Progenitor cell of endocrine pancreas (in vitro differentiated cells): ENCODE measurements around the gene TLR9. TPM values are rescaled to one million over a fixed set of nuclear protein-coding genes. Genes with fewer than 3 reads are reported as not detected.

ENCODE experiments used
- DNase-seq: peaks from one replicate; pipeline ENCODE4 v3.0.0; 2021; ENCODE audit warnings: low spot score; ENCODE audit not compliant: unreplicated experiment
- H3K27ac Mint-ChIP-seq: 2 replicates; pipeline ENCODE4 v1.8.0; 2021; ENCODE audit warnings: mild to moderate bottlenecking, moderate library complexity, mixed read lengths
- H3K27me3 Mint-ChIP-seq: 2 replicates; pipeline ENCODE4 v1.8.0; 2021; ENCODE audit warnings: mixed read lengths
- H3K36me3 Mint-ChIP-seq: 2 replicates; pipeline ENCODE4 v1.8.0; 2022; ENCODE audit warnings: mixed read lengths; ENCODE audit not compliant: insufficient read depth
- H3K4me1 Mint-ChIP-seq: 2 replicates; pipeline ENCODE4 v1.8.0; 2021; ENCODE audit warnings: low read depth, mixed read lengths
- H3K4me3 Mint-ChIP-seq: 2 replicates; pipeline ENCODE4 v1.8.0; 2021; ENCODE audit warnings: low read depth, mild to moderate bottlenecking, moderate library complexity, mixed read lengths
- H3K9me3 Mint-ChIP-seq: 2 replicates; pipeline ENCODE4 v1.8.0; 2021; ENCODE audit warnings: low read depth, mixed read lengths
- CTCF ChIP-seq: fragments of 200-600 bp; sonication (generic); IDR thresholded peaks from one replicate; pipeline ENCODE4 v1.5.0; 2021; ENCODE audit warnings: antibody characterized with exemption, mild to moderate bottlenecking; ENCODE audit not compliant: unreplicated experiment
- total RNA-seq: library from RNA; stranded (reverse); gene quantifications from 2 replicates; pipeline ENCODE4 v1.2.1, GENCODE V29; 2021

Gene TLR9
- total RNA-seq, 1 donor from 2014 or later = not detected

- DNase-seq = no peak
- no peak overlapping the region for H3K4me3 Mint-ChIP-seq
- H3K27me3 Mint-ChIP-seq = no peaks in the 10 kb centered on the region
- H3K4me1 Mint-ChIP-seq = peaks cover 3% of the 10 kb centered on the region
- peak overlapping the region; percentile 52 for H3K27ac Mint-ChIP-seq
- peaks cover 2% of the 10 kb centered on the region for H3K36me3 Mint-ChIP-seq
- no peak for TF ChIP-seq CTCF
- no peaks in the 10 kb centered on the region for H3K9me3 Mint-ChIP-seq
Observed at GRCh38 chr3:52233108-52233591, 7.7 kb upstream of the TLR9 start.

DNA sequence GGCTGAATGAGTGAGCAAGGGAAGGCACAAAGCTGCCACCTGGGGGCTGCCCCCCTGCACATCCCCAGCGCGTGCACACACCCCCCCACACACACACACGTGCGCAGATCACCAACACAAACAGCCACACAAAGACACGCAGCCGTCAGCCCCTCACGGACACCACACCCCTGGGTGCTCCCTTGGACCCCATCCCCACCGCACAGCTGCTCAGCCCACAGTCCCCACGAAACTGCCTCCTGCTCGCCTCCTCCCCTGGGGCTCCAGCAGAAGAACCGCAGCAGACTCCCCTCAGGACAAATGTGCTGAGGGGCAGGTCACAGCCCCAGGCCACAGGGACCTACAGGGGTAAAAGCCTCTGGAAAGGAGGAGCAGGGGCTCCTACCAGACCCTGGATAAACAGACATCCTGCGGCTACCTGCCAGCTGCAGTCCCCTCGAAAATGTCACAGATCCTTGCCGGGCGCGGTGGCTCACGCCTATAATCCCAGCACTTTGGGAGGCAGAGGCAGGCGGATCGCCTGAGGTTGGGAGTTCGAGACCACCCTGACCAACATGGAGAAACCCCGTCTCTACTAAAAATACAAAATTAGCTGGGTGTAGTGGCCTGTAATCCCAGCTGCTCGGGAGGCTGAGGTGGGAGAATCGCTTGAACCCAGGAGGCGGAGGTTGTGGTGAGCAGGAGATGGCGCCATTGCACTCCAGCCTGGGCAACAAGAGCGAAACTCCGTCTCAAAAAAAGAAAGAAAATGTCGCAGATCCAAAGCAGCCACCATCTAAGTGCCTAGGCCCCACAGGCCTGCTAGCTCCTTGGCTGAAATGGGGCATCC, 7.0 kb upstream of the TLR9 start:
- no peaks in the 10 kb centered on the region for H3K9me3 Mint-ChIP-seq
- peaks cover 2% of the 10 kb centered on the region for H3K36me3 Mint-ChIP-seq
- H3K27me3 Mint-ChIP-seq = no peaks in the 10 kb centered on the region
- no peak overlapping the region for H3K27ac Mint-ChIP-seq
- peak; percentile 21 for TF ChIP-seq CTCF
- H3K4me1 Mint-ChIP-seq = peaks cover 3% of the 10 kb centered on the region
- DNase-seq = no peak
- no peak overlapping the region for H3K4me3 Mint-ChIP-seq

- no peaks in the 10 kb centered on the region for H3K4me1 Mint-ChIP-seq
- H3K4me3 Mint-ChIP-seq = no peak overlapping the region
- H3K9me3 Mint-ChIP-seq = no peaks in the 10 kb centered on the region
- peaks cover 2% of the 10 kb centered on the region for H3K36me3 Mint-ChIP-seq
- DNase-seq = peak; percentile 64
- no peaks in the 10 kb centered on the region for H3K27me3 Mint-ChIP-seq
- no peak overlapping the region for H3K27ac Mint-ChIP-seq
- TF ChIP-seq CTCF = peak; percentile 80
Observed at GRCh38 chr3:52231502-52232278, 6.2 kb upstream of the TLR9 start.

- TF ChIP-seq CTCF = no peak
- no peak overlapping the region for H3K4me3 Mint-ChIP-seq
- no peak for DNase-seq
Observed at GRCh38 chr3:52230889-52231499, 5.5 kb upstream of the TLR9 start.

DNA sequence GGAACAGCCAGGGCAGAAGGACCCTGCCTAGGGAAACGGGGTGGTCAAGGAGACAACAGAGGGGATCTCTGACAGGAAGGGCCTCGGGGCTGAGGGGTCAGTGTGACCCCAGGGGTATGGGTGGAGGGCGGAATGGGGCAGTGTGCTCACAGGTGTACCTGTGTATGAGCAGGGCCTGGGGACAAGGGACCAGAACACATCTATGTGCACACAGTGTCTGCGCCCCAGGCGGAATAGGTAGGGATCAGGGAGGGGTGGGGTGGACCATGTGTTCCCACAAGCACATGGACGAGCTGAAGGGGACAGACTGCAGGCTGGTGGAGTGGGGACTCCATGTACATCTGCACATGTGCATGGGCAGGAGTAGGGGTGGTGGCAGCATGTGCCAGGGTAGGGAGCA, 5.0 kb upstream of the TLR9 start:
- Mint-ChIP-seq H3K4me3 (no peak overlapping the region), H3K27ac (no peak overlapping the region), H3K9me3 (no peaks in the 10 kb centered on the region), H3K36me3 (peaks cover 2% of the 10 kb centered on the region), H3K4me1 (no peaks in the 10 kb centered on the region), H3K27me3 (no peaks in the 10 kb centered on the region)
- TF ChIP-seq CTCF = no peak
- DNase-seq = no peak

More at GRCh38 chr3:52230889-52231499, 5.5 kb upstream of the TLR9 start:
- H3K27ac Mint-ChIP-seq = no peak overlapping the region
- H3K4me1 Mint-ChIP-seq = no peaks in the 10 kb centered on the region
- H3K9me3 Mint-ChIP-seq = no peaks in the 10 kb centered on the region
- H3K36me3 Mint-ChIP-seq = peaks cover 2% of the 10 kb centered on the region
- H3K27me3 Mint-ChIP-seq = no peaks in the 10 kb centered on the region
